Lower leg skin (tissue), 4 donors: ENCODE measurements around the gene SLC17A2. TPM values are rescaled to one million over a fixed set of nuclear protein-coding genes. Genes with fewer than 3 reads are reported as not detected.

Experiments
- DNase-seq, 2 donors: peaks; one replicate each; pipeline ENCODE4 v3.0.0-alpha.2; 2019; ENCODE audit warnings: low spot score in 2 of 2
- H3K4me3 ChIP-seq: fragments of 200-600 bp; sonication (generic); 2 replicates; pipeline ENCODE4 v1.5.1; 2017; ENCODE audit warnings: mild to moderate bottlenecking, low read depth; ENCODE audit not compliant: poor library complexity, severe bottlenecking
- POLR2A ChIP-seq, 2 donors: fragments of 450-650 bp; IDR thresholded peaks; one replicate each; pipeline ENCODE4 v1.6.1; 2016 to 2017; ENCODE audit warnings: antibody characterized with exemption in 2 of 2, mild to moderate bottlenecking in 1 of 2, moderate library complexity in 1 of 2
- WGBS, 2 donors: methylation state at CpG; one replicate each; pipeline ENCODE4 v1.1.5; 2018; 5-methylcytosine and 5-hydroxymethylcytosine counted together
- intact Hi-C: fragments of 100-400 bp; cut with DNase I; formaldehyde crosslinking; loops from one replicate; pipeline ENCODE4 v1.15.0; 2023; ENCODE audit warnings: low total_unique reads
- total RNA-seq, 4 donors: library from RNA; depleted of rRNA; stranded (reverse); fragments of >200 nt; gene quantifications; one replicate each; pipeline ENCODE4 v1.1.0, GENCODE V29; 2016
- TF ChIP-seq, protein P1 (sequence below), 3 donors: fragments of 450-650 bp; IDR thresholded peaks; one replicate each; pipeline ENCODE4 v1.5.1; 2016; ENCODE audit warnings: antibody characterized with exemption in 3 of 3, mild to moderate bottlenecking in 3 of 3, moderate library complexity in 2 of 3

SLC17A2 gene
- total RNA-seq, 4 donors from 2014 or later, result not detected

DNA sequence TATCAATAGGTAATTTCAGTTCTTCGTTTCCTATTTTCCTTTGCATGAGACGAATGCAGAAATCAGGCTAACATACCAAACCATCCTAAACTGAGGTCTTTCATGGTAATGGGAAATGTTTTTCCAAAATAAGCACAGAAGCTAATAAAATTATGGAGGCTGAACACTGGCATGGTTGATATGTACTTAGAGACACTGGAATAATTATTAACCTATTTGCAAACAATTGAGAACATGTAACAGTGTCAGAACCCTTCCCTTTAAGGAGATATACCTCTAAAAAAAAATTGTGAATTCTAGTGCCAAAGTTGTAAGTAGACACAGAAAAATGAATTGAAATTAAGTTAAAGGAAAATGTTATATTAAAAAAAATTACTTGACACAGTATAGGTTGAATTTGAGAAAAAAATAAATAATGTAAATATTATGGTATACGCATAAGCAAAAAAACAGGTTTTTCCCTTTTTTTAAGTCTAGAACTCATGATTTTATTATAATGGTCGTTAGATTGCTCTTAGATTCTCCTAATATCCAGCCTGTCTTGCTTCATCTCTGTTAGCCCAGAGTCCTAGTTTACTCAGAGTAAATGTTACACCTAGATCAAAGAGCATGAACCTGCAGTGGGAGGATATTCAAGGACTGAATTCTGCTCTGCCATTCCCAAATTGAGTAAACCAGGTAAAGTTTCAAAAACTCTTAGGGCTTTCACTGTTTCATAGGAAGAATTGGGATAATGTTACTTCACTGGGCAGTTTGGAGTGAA lies 1.7 kb downstream of the SLC17A2 start:
- intact Hi-C loops, result no loop called here
- DNase-seq, result no peak
- WGBS, 2 donors, result 84 to 86% methylated on average over 4 of the region's 4 CpGs
- no peak overlapping the region for H3K4me3 ChIP-seq
- TF ChIP-seq, protein P1, sequence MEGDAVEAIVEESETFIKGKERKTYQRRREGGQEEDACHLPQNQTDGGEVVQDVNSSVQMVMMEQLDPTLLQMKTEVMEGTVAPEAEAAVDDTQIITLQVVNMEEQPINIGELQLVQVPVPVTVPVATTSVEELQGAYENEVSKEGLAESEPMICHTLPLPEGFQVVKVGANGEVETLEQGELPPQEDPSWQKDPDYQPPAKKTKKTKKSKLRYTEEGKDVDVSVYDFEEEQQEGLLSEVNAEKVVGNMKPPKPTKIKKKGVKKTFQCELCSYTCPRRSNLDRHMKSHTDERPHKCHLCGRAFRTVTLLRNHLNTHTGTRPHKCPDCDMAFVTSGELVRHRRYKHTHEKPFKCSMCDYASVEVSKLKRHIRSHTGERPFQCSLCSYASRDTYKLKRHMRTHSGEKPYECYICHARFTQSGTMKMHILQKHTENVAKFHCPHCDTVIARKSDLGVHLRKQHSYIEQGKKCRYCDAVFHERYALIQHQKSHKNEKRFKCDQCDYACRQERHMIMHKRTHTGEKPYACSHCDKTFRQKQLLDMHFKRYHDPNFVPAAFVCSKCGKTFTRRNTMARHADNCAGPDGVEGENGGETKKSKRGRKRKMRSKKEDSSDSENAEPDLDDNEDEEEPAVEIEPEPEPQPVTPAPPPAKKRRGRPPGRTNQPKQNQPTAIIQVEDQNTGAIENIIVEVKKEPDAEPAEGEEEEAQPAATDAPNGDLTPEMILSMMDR (IDR thresholded peaks at IDR 0.05), result no peak
- TF ChIP-seq POLR2A (IDR thresholded peaks at IDR 0.05), result no peak

DNA sequence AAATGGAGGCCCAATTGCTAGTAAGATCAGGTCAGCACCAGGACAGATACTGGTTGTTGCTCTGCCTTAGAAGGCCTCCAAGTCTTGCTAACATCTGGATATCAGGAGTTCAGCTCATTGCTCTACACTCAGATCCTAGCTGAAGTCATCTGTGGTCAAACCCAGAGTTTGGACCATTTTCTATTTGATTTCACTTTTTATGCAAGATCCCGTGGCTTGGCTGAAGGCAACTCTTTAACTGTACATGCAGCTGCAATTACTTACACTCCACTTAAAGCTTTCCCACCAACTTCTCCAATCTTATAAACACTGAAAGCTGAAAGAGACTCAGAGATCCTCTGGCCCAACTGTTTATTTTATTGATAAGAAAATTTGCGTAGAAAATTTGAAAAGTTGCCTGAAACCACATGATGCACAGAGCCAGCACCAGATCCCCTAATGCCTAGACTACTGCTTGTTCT lies 2.7 kb downstream of the SLC17A2 start:
- DNase-seq, result no peak
- no peak overlapping the region for H3K4me3 ChIP-seq
- WGBS, 2 donors, result 60 to 63% methylated on average over 2 of the region's 2 CpGs
- intact Hi-C loops, result no loop called here
- TF ChIP-seq, protein P1 (IDR thresholded peaks at IDR 0.05), result no peak
- TF ChIP-seq POLR2A (IDR thresholded peaks at IDR 0.05), result no peak

DNA sequence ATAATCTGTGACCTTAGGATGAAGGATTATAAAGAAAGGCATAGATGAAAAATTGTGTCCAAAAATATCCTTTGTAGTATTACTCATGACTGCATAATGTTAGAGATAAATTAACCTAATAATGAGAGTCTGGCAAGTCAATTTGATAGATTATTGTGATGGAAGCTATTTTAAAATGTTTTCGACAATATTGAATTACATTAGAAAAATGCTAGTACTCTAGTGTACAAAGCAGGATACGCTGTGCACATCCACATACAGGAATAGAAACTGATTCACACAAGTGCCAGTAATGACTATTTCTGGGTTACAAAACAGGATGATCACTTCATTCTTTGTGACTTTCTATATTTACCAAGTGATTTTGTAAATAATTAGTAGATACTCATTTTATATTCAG lies 3.3 kb downstream of the SLC17A2 start:
- DNase-seq, result no peak
- H3K4me3 ChIP-seq, result no peak overlapping the region
- intact Hi-C loops, result no loop called here
- WGBS, 2 donors, result 64 to 75% methylated on average over 2 of the region's 2 CpGs
- TF ChIP-seq, protein P1 (IDR thresholded peaks at IDR 0.05), result no peak
- TF ChIP-seq POLR2A (IDR thresholded peaks at IDR 0.05), result no peak

DNA sequence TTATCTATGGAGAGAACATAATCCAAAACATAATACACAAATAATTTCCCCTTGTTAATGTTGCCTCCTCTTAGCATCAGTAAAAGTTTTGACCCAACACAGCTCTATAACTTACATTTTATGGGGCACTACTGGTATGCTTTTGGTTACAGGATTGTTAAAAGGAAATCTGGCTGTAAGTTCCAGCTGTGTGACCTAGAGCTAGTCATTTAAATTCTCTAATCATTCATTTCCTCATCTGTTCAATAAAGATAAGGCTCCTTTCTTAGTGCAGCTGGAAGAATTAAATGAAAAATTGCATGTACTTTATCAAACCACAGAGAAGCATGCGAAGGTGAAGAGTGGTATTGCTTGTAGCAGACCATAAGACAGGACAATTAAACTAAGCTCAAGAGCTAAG lies 4.6 kb downstream of the SLC17A2 start:
- no peak overlapping the region for H3K4me3 ChIP-seq
- intact Hi-C loops, result no loop called here
- DNase-seq, result no peak
- 69 to 74% methylated on average over 1 of the region's 1 CpG for WGBS, 2 donors
- TF ChIP-seq POLR2A (IDR thresholded peaks at IDR 0.05), result no peak
- TF ChIP-seq, protein P1 (IDR thresholded peaks at IDR 0.05), result no peak

DNA sequence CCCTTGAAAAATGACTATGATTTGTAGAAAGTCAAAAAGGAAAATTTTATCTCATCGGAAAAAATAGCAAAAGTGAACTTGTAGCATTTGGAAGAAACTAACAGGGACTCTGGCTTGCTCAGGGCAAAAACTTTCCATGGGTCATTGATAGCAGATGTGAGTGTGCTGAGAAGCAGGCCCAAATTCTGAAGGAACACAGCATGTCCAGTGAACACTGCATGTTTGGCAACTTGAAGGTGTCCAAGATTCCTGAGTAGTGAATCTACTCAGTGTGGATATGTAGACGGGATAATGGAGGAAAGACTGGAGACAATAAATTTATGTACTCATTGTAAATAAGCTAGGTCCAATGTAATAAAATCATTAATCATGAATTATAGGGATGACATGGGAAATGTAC lies 8.2 kb downstream of the SLC17A2 start:
- intact Hi-C loops, result no loop called here
- peak in 1 of 2 donors; percentile 36 for DNase-seq
- no peak for TF ChIP-seq POLR2A (IDR thresholded peaks at IDR 0.05)
- TF ChIP-seq, protein P1 (IDR thresholded peaks at IDR 0.05), result no peak
- no peak overlapping the region for H3K4me3 ChIP-seq
- WGBS, 2 donors, result 55 to 69% methylated on average over 2 of the region's 2 CpGs
